Tibial nerve (tissue), 4 donors: ENCODE measurements around the gene RNF212B.

Experiments
- CTCF ChIP-seq, 5 experiments: fragments of 200-600 bp in 3 of 5; fragments of 450-650 bp in 2 of 5; sonication (generic) in 3 of 5; IDR thresholded peaks; one replicate each; pipeline ENCODE4 v1.5.1; 2016 to 2019; ENCODE audit warnings: antibody characterized with exemption in 5 of 5, mild to moderate bottlenecking in 3 of 5, moderate library complexity in 2 of 5
- EP300 ChIP-seq, 2 donors: sonication (generic); formaldehyde crosslinking; IDR thresholded peaks; one replicate each; pipeline ENCODE4 v1.6.1; 2017; ENCODE audit warnings: antibody characterized with exemption in 2 of 2, mild to moderate bottlenecking in 1 of 2
- POLR2A ChIP-seq, 2 donors: fragments of 450-650 bp; IDR thresholded peaks; one replicate each; pipeline ENCODE4 v1.6.1; 2017; ENCODE audit warnings: antibody characterized with exemption in 2 of 2, mild to moderate bottlenecking in 2 of 2, moderate library complexity in 2 of 2

DNA sequence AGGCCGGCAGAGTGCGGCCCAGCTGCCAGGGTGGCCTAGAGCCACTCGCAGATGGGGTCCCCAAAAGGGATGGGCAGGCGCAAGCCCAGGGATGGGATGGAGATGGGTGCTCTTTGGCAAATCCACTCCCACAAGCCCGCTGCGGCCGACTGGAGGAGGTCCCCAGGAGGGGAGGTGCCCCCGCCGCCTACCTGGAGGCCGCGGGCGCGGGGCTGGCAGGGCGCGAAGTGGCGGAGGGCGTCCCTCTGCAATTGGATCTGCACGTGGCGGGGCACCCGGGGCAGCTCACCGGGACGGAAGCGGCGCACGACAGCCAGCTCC is 64.2 kb downstream of the RNF212B start:
- TF ChIP-seq CTCF (IDR thresholded peaks at IDR 0.05) (no peak), POLR2A (IDR thresholded peaks at IDR 0.05) (peak; percentile 92 to 95), EP300 (IDR thresholded peaks at IDR 0.05) (peak; percentile 55 to 83)
